ENCODE data around the gene ERCC6. TPM values are rescaled to one million over a fixed set of nuclear protein-coding genes. Genes with fewer than 3 reads are reported as not detected.

ERCC6 gene
- total RNA-seq, 1 donor from 2014 or later, result 15.5 TPM

DNA sequence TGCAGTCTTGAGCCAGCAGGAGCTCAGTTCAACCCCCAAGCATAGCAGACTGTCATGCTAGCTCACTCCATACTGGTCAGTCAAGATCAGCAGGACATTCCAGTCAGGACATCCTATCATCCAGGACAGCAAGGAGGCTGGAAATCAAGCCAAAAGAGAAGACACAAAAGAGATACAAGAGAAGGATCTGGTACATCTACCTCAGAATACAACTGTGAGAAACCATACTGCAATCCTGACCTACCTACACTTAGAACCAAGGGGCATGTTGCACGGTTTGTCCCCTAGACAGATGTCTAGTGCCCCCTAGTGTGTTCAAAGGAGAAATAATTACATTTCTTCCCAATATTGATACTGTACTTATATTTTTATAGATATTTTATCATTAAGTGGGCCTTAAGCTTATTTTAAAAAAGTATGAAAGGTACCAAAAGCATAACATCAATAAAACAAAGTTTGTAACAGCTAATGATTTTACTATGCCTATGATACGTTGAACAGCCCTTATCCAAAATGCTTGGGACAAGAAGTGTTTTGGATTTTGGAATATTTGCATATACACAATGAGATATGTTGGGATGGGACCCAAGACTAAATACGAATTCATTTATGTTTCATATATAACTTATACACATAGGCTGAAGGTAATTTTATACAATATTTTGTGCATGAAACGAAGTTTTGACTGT is 26.7 kb downstream of the ERCC6 start:
- DNase-seq (ENCODE audit: low spot score), result no peak

- DNase-seq (ENCODE audit: low spot score), result no peak
These were observed 29.1 kb downstream of the ERCC6 start for GRCh38 chr10:49509771-49510303.

- no peak for DNase-seq (ENCODE audit: low spot score)
These were observed 30.3 kb downstream of the ERCC6 start for GRCh38 chr10:49508654-49509053.

DNA sequence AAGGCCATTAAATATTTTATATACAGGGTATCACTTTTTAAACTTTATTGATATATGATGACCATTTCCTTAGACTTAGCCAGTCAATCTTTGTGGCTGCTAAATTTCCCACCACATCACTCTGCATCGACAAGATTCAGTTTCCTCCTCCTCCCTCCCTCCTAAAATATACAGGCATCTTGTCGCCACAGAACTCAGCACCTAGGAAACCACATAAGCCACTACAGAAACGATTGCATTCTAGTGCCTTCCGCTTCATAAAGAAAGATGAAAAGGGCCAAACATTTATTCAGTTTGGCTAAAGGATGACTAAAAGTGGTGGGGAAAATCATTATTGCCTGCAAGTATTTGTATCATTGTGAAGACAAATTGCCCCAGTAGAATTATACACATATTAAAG is 30.7 kb downstream of the ERCC6 start:
- DNase-seq (ENCODE audit: low spot score), result no peak

DNA sequence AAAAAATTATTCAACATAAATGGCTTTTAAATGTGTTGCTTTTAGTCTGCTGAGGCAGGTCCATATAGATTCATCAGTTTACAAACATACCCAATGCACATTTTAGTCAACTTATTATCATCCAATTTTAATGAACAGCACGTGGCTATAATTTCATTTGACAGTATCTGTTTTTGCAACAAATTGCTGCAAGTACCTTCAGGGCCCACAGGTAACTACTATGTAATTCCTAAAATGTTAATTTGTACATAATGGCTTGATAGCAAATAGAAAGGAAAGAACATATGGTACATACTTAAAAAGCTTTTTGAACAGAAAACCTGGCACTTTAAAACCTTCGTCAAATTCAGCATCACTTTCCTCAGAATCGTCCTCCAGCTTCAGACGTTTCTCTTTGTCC is 33.3 kb downstream of the ERCC6 start:
- no peak for DNase-seq (ENCODE audit: low spot score)

DNA sequence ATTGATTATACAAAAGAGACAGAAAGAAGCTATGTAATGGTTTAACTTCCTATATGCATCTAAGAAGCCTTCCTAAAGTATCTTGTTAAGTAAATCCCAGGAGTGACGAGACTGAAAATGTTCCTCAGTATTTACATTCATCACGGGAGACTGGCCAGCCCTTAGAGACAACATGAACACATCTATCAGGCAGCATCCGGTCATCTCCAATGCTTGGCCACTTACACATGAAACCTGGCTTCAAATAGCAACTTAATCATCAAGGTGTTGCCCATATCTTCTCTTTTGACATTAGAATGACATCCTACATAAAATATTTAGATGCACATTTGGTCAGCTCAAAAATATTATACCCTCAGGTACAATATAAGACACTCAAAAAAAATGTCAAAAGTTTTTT is 33.8 kb downstream of the ERCC6 start:
- no peak for DNase-seq (ENCODE audit: low spot score)

DNA sequence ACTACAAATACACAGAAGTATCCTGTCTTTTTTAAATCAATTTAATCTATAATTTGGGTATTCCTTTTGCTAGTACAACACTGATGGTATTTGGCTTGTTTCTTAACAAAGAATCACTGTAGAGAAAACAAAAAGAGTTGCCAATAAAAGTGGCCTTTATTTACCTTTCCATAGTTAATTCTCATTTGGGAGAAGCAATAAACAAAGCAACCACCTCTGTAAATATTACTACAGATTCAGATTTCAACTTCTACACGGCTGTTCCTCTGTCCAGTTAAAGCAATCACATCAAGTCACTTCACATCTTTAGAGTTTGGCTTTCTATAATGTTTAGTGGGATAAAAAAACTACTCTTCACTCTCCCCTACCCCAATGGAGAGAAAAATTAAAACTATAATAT is 34.4 kb downstream of the ERCC6 start:
- DNase-seq (ENCODE audit: low spot score), result no peak

DNA sequence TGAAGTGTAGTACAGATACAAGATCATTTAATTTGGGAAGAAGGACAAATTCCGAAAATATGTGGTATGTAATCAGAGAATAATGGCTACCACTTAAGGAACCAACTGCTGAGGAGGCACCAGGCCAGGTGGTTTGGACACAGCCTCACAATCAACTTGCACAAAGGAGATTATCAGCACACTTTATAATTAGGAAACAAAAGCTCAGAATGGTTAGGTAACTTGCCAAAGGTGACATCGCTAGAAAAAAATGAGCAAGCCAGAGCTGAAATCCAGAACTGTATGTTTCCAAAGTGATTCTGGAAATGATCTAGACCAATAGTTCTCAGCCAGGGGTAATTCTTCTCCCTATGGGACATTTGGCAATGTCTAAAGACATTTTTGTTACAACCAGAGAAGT is 36.6 kb downstream of the ERCC6 start:
- DNase-seq (ENCODE audit: low spot score), result no peak

- no peak for DNase-seq (ENCODE audit: low spot score)
These were observed 38.5 kb downstream of the ERCC6 start for GRCh38 chr10:49500412-49500811.

- DNase-seq (ENCODE audit: low spot score), result no peak
These were observed 39.5 kb downstream of the ERCC6 start for GRCh38 chr10:49499305-49499851.

GRCh38 chr10:49498425-49498824 is 40.5 kb downstream of the ERCC6 start:
- no peak for DNase-seq (ENCODE audit: low spot score)

GRCh38 chr10:49497358-49497757 is 41.6 kb downstream of the ERCC6 start:
- DNase-seq (ENCODE audit: low spot score), result no peak

DNA sequence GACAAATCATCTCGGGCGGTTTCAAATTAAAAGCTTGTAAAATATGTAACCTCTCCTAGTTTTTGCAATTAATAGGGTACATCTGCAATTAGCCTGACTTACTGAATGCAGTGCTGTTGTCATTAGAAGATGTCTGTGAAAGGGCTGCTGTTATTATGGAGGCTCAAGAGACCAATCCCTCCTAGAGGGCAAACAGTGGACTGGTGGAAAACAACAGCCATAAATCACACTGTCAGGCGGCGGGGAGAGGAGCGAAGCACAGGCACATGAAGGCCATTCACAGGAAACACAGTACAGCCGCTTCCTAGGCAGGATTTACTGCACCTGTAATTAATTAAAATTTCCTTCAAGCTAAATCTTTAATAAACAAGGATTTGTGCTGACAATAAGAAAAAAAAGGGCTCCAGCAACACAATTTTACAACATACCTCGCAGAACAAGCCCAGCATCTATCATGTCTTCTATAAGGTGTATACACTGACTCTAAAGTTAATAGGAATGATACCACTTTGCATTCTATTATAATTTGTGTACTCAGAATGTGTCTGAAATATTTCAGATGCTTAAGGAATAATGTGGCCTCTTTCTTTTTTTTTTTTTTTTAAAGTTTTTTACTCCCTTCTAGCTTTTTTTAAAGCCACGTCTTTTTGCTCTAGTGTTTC is 50.7 kb downstream of the ERCC6 start:
- no peak for DNase-seq (ENCODE audit: low spot score)

DNA sequence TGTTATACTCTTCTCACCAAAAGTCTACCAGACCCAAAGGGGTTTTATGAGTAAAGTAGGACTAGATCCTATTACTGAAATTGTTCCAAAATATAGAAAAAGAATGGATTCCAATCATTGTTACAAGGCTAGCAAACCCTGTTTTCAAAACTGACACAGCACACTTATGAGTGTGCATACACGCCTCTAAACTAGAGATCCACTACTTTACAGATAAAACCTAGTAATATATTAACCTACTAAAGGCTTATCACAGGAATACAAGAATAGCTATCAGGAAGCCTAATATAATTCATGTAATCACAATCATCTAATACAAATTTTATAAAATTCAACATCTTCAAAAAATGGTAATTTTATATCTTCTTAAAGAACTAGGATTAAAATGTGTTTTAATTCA is 52.2 kb downstream of the ERCC6 start:
- DNase-seq (ENCODE audit: low spot score), result no peak

DNA sequence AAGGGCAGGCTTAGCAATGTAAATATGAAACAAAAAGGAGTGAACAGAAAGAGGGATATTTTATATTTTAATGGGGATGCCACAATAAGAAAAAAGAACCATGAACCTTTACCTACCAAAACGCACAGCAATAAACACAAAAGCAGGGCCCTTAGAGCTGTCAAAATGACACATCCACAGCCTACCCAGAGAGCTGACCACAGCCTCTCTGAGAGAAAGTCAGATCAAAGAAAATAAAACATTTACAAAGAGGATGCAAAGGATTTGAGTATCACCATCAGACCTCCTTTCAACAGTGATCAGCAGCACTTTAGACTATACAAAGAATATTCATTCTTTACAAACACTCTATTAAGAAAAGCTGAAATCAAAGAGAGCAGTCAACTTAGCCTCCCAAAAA is 52.9 kb downstream of the ERCC6 start:
- DNase-seq (ENCODE audit: low spot score), result no peak

DNA sequence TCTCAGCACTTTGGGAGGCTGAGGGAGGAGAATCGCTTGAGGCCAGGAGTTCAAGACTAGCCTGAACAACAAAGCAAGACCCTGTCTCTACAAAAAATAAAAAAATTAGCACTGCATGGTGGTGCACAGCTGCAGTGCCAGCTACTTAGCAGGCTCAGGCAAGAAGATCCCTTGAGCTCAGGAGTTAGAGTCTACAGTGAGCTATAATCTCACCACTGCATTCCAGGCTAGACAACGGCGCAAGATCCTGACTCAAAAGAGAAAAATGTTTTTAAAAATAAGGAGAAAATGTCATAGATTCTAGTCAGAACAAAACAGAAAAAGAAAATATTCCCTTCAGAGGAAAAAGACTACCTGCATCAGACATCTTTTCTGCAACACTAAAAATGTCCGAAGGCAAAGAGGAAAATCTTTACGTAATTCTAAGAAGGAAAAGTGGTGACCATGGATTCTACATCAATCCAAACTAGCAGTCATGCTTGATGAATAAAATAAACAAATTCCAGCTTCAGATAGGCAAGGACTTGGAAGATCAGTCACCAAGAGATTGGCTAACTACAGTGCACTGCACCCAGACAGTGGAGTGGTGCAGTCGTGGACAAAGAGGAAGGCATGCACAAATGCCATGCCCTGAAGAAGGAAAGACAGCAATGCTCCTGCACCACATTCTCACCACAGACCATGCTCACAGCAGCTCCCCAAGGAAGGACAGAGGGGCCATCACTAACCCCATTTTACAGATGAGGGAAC is 54.3 kb downstream of the ERCC6 start:
- no peak for DNase-seq (ENCODE audit: low spot score)

DNA sequence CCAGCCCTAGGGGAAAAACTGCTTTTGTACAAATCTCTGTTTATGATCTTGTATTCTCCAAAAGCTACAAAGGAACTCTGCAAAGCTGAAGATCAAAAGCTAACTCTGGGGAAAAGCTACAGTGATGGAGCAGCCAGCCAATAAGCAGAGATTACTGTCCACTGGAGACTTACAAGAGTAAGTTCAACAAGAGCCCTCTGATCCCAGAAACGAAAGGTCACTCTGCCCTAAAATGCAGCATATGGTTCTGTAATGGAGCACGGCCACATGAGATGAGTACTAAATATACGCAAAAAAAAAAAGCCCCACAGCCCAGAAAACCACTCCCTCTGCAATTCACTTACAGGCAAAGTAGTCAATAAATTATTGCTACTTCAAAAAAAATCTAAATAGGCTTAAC is 60.1 kb downstream of the ERCC6 start:
- DNase-seq (ENCODE audit: low spot score), result no peak

GRCh38 chr10:49474901-49475300 is 64.0 kb downstream of the ERCC6 start:
- no peak for DNase-seq (ENCODE audit: low spot score)

DNA sequence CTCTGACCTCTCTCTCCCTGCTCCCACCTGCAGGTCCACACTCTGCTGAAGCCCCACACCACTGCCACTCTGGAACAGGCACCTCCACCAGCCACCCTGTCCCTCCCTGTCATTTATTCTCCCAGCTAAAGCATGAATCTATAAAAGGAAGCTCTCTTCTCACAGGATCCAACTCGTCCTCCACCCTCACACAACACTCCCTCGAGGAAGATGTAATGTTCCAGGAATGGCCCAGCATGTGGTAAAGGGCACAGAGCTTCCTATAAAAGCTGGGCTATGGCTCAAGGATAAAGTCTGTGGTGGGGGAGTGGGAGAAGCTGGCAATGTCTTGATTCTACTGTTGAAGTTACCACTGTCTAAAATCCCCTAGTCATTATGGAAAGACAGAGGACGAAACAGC is 67.4 kb downstream of the ERCC6 start:
- DNase-seq (ENCODE audit: low spot score), result no peak

GRCh38 chr10:49465736-49466135 is 73.2 kb downstream of the ERCC6 start:
- DNase-seq (ENCODE audit: low spot score), result no peak
